Uterus (tissue), 2 donors: ENCODE results near the gene POU2F1.

Experiments
- POLR2A ChIP-seq, 2 donors: fragments of 450-650 bp; IDR thresholded peaks; one replicate each; pipeline ENCODE4 v1.6.1; 2016; ENCODE audit warnings: antibody characterized with exemption in 2 of 2, mild to moderate bottlenecking in 1 of 2, moderate library complexity in 1 of 2
- TF ChIP-seq, protein P1 (sequence below), 4 experiments: fragments of 200-600 bp in 2 of 4; fragments of 450-650 bp in 2 of 4; sonication (generic) in 2 of 4; IDR thresholded peaks; one replicate each; pipeline ENCODE4 v1.5.1; 2016 to 2019; ENCODE audit warnings: antibody characterized with exemption in 4 of 4, mild to moderate bottlenecking in 2 of 4, moderate library complexity in 1 of 4

- TF ChIP-seq, protein P1, sequence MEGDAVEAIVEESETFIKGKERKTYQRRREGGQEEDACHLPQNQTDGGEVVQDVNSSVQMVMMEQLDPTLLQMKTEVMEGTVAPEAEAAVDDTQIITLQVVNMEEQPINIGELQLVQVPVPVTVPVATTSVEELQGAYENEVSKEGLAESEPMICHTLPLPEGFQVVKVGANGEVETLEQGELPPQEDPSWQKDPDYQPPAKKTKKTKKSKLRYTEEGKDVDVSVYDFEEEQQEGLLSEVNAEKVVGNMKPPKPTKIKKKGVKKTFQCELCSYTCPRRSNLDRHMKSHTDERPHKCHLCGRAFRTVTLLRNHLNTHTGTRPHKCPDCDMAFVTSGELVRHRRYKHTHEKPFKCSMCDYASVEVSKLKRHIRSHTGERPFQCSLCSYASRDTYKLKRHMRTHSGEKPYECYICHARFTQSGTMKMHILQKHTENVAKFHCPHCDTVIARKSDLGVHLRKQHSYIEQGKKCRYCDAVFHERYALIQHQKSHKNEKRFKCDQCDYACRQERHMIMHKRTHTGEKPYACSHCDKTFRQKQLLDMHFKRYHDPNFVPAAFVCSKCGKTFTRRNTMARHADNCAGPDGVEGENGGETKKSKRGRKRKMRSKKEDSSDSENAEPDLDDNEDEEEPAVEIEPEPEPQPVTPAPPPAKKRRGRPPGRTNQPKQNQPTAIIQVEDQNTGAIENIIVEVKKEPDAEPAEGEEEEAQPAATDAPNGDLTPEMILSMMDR (IDR thresholded peaks at IDR 0.05), result peak; percentile 73 to 85 (median 84)
- TF ChIP-seq POLR2A (IDR thresholded peaks at IDR 0.05), result no peak
Measured at GRCh38 chr1:167442142-167442848, 221.6 kb downstream of the POU2F1 start.
